Brain microvascular endothelial cell (primary cell): ENCODE measurements around the gene LCT.

Experiments
- DNase-seq: peaks from one replicate; pipeline ENCODE4 v3.0.0-alpha.2; 2020
- H3K27ac ChIP-seq: fragments of 250-450 bp; sonication (Bioruptor Pico); 2 replicates; pipeline ENCODE4 v1.5.1; 2020; ENCODE audit warnings: mild to moderate bottlenecking, moderate library complexity
- H3K27me3 ChIP-seq: fragments of 250-450 bp; sonication (Bioruptor Pico); replicated peaks from 2 replicates; pipeline ENCODE4 v1.5.1; 2020; ENCODE audit warnings: mild to moderate bottlenecking
- H3K36me3 ChIP-seq: fragments of 250-450 bp; sonication (Bioruptor Pico); replicated peaks from 2 replicates; pipeline ENCODE4 v1.5.1; 2020; ENCODE audit warnings: mild to moderate bottlenecking
- H3K4me3 ChIP-seq: 2 replicates; pipeline ENCODE4 v1.5.1; 2011; ENCODE audit warnings: low read depth, mild to moderate bottlenecking, control low read depth, low read length, moderate library complexity
- in situ Hi-C: cut with HindIII; loops from 2 replicates; pipeline ENCODE4 v1.10.0; 2017; ENCODE audit warnings: low sequenced_read_pairs, low pct_ligation_motif_present
- TF ChIP-seq, protein P1 (sequence below): IDR thresholded peaks from 2 replicates; pipeline ENCODE4 v1.5.1; 2011; ENCODE audit warnings: low read depth, mild to moderate bottlenecking, moderate library complexity, low read length, control low read depth, inconsistent platforms; ENCODE audit errors: missing control alignments

The LCT gene

DNA sequence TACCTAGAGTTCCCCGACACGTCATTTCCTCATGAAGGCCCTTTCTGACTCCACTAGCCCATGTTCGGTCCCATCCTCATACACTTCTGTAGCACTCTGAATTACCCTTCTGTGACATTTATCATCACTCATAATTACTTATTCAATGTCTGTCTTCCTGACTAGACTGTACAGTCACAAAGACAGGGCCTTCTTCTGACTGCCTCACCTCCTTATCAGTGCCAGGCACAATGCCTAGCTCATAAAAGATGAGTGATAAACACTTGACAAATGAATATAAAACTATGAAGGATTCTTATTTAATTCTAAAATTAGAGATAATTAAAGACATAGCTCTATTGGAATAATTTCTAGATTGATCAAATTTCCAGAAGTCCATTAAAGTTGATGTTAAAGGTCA is 96.8 kb downstream of the LCT start:
- Histone ChIP-seq H3K27me3 (no peaks in the 10 kb centered on the region), H3K36me3 (no peaks in the 10 kb centered on the region), H3K4me3 (no peak overlapping the region), H3K27ac (no peak overlapping the region)
- no peak for DNase-seq
- in situ Hi-C loops = no loop called here
- TF ChIP-seq, protein P1, sequence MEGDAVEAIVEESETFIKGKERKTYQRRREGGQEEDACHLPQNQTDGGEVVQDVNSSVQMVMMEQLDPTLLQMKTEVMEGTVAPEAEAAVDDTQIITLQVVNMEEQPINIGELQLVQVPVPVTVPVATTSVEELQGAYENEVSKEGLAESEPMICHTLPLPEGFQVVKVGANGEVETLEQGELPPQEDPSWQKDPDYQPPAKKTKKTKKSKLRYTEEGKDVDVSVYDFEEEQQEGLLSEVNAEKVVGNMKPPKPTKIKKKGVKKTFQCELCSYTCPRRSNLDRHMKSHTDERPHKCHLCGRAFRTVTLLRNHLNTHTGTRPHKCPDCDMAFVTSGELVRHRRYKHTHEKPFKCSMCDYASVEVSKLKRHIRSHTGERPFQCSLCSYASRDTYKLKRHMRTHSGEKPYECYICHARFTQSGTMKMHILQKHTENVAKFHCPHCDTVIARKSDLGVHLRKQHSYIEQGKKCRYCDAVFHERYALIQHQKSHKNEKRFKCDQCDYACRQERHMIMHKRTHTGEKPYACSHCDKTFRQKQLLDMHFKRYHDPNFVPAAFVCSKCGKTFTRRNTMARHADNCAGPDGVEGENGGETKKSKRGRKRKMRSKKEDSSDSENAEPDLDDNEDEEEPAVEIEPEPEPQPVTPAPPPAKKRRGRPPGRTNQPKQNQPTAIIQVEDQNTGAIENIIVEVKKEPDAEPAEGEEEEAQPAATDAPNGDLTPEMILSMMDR = no peak
